Skeletal muscle cell (primary cell): Measurements from ENCODE around the gene MCTP1.

Experiments used
- DNase-seq: peaks from one replicate; pipeline ENCODE4 v3.0.0-alpha.2; 2010; ENCODE audit warnings: low read depth
- H3K4me3 ChIP-seq: 2 replicates; pipeline ENCODE4 v1.5.1; 2011; ENCODE audit warnings: low read depth, mild to moderate bottlenecking, control low read depth, low read length, moderate library complexity

Gene MCTP1

DNA sequence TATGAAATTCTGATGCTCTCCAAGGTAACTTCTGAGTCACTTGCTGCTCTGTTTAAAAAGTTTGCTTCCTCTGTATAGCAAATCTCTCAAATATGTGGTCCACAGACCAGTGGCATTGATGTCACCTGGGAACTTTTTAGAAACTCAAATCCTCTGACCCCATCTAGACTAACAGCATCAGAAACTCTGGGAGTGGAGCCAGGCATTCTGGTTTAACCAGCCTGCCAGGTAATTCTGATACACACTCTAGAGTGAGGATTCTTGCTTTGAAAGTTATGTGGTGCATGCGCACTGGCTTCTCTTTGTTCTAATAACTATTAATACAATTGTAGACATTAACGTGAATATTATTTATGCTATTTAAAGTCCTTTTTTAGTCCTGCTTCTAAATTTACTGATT lies 368.3 kb downstream of the MCTP1 start:
- DNase-seq = no peak
- H3K4me3 ChIP-seq = no peak overlapping the region

DNA sequence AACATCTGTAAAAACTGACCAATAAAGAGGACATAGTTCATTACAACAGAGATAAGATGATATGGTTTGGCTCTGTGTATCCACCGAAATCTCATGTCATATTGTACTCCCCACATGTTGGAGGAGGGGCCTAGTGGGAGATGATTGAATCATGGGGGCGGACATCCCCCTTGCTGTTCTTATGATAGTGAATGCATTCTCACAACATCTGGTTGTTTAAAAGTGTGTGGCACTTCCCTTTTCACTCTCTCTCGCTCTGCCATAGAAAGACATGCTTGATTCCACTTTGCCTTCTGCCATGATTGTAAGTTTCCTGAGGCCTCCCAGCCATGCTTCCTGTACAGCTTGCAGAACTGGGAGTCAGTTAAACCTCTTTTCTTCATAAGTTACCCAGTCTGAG lies 373.6 kb downstream of the MCTP1 start:
- no peak for DNase-seq
- H3K4me3 ChIP-seq = no peak overlapping the region

DNA sequence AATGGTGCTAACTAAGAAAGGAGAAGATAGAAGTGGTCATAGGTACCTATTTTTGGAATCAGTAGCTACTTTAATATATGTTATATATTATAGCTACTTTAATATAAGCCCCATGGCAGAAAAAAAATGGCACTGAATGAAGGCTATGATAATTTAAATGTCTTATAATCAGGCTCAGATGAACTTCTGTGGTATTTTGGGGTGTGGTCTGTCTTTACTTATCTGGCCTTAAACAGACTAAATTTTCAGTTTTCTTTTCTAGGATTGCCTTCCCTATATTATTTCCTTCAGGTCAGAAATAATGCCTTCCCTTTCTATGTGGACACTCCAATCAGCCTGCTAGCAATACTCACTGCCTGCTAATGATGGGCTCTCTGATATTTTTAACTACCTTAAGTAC lies 374.2 kb downstream of the MCTP1 start:
- DNase-seq = no peak
- H3K4me3 ChIP-seq = no peak overlapping the region

DNA sequence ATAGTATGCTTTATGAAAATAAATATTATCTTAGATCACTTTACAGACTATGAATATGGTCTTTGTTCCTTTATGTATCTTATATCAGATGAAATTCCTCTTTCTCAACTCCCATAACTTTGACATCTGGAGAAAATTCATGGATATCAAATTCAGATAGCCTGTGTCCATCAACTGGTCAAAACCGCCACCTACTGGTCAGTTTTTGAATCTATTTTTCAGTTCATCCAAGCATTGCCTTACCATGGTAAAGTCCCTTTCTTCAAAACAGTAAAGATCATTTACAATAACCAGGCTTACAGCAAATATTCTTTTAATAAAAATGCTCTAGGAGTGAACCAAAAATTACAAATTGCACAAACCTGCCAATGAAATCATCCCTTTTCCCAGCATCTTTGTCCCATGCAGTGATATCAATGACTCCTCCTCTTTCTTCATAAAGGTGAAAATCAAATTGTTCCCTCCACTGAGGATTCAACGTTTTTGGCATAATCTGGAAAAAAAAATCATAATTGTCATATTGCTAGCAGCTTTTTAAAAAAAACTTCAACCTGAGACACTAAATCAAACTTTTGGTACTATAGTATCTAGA lies 375.9 kb downstream of the MCTP1 start:
- H3K4me3 ChIP-seq = no peak overlapping the region
- no peak for DNase-seq

DNA sequence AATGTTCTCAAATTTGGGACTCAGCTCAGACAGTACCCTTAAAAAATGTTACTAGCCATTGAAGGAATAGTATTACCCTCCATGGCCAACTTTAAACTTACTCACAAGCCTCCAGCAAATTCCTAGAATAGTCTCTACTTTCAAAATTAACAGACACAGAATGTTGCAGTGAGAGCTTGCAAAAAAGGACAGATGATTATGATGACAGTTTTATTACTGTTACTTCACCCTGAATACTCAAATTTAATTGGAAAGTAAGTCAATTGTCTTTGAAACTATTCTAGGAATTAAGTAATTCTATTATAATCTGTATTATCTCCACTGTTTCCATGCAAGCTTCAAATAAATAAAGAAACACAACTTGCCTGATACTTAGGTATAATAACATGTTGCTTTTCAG lies 378.1 kb downstream of the MCTP1 start:
- no peak overlapping the region for H3K4me3 ChIP-seq
- no peak for DNase-seq

DNA sequence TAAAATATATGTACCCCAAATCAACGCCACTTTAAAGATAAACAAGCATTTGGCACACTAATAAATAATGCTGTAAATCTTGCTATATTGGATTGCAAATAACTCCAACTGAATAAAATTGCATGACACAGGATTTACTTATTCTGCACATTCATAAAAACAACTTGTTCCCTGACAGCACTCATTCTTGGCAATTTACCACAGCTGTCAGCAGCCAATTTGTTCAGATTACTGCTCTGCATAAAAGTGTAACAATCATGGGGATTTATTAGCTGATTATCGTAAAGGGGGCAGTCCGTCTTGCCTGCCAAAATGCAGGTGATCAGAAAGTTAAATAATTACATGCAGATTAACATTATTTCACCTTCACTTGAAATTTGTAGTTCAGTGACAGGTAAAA lies 381.2 kb downstream of the MCTP1 start:
- no peak overlapping the region for H3K4me3 ChIP-seq
- peak; percentile 43 for DNase-seq

DNA sequence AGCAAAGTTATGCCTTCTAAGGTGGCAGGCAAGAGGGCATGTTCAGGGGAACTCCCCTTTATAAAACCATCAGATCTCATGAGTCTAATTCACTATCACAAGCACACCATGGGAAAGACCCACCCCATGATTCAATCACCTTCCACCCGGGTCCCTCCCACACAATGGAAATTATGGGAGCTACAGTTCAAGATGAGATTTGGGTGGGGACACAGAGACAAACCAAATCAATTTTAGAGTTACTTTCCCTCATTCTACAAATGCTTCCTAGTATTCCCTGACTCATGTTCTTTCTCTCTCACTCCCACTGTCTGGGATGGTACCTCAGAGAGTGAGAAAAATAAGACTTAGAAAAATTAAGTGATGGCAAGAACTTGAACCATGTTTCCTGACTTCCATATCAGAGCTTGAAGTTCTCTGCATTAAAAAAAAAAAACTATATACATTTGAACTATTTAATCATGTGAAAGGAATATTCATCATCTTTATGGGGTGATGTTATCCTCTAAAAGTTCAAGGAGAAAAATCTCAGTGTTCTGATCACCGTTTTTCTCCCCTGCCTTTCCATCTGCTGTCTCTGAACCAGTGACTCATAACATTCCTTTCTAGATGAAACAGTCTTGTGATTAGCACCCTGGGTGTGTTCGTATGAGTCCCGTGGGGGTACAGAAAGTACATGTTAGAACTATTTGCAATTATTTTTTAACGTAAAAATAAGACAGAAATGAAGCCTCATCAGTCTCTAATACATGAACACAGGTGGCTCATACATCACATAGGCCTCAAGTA lies 383.5 kb downstream of the MCTP1 start:
- DNase-seq = peak; percentile 78
- H3K4me3 ChIP-seq = no peak overlapping the region

DNA sequence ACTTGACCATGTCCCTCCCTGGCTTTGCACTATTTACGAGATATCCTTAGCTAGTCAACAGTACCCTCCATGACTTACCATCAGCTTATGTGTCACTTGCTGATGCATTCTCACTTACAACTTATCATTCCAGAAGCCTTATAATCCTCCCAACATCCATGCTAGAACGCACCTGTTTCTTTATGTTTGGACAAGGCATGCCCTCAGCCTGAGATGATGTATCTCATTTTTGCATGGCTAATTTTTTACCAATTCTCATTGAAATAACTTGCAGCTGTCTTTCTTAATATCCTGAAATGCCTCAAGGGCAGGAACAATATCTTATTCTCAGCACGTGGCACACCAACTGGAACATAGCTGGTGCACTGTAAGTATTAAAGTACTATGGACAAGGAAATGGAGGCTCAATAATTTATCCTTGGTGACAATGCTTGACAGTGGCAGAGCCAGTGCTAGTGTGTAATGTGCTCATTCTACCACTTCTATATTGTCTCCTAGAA lies 384.8 kb downstream of the MCTP1 start:
- H3K4me3 ChIP-seq = no peak overlapping the region
- DNase-seq = peak; percentile 19

DNA sequence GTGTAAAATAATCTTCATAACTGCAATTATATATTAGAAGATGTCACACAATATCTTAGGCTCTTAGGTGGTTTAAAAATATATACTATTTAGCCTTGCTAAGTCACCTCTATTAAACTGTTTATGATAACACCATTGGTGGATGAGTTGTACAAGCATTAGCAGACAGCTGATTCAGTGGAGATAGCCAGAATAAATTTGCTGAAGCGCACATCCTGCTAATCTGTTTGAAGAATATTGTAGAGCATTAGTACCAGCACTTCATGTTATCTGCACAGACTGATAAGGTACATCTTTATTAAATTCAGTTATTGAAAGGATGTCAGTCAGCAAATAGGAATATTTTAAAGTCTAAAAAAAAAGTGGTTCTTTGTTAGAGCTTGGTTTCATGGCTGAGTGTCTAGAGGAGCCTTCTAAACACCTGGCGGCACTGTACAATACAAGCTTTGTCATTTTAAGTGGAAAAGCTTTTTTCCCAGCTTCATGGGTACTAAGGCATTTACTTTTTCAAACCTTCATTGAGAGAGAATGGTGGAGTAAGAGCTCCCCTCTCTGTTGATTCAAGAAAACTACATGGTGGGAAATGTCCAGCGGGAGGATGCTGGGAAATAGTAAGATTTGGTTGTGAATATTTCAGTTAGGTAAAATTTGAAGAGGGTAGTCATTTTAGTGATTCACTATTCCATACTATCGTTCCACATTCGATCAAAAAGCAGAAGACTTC lies 391.3 kb downstream of the MCTP1 start:
- no peak for DNase-seq

DNA sequence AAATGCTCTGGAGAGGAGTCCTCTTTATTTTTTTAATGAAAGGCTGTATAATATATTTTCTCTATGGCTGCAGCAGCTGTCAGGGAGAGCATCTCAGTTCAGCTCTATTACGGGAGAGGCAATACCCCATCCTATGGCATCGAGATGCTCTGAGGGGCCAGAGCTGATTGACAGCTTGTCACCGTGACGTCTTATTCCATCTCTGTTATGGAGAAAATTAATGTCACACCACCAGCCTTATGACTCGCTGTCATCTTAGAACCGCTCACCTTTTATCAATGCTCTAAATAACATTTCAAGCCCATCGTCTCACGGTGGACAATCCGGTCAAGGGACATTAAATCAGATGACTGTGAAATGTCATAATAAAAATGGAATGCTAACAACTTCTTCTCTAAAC lies 392.9 kb downstream of the MCTP1 start:
- DNase-seq = no peak
- no peak overlapping the region for H3K4me3 ChIP-seq

More for the DNA sequence above, 391.3 kb downstream of the MCTP1 start:
- H3K4me3 ChIP-seq = no peak overlapping the region

DNA sequence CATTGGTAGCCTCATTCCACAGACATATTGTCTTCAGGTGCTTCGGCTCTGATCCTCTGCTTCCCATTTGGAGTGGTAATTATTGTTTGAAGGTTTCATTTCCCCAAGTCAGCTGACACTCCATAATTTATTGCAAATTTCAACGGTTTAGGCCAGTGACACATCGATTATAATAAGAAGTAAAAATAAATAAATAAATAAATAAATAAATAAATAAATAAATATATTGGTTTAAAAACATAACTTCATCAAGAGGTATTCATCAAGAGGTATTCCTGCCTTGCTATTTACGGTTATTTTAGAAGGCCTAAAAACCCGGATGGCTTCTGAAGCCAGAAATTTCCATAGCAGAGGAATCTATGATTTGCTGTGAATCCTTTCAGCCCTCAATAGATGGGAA lies 393.3 kb downstream of the MCTP1 start:
- H3K4me3 ChIP-seq = no peak overlapping the region
- DNase-seq = no peak

DNA sequence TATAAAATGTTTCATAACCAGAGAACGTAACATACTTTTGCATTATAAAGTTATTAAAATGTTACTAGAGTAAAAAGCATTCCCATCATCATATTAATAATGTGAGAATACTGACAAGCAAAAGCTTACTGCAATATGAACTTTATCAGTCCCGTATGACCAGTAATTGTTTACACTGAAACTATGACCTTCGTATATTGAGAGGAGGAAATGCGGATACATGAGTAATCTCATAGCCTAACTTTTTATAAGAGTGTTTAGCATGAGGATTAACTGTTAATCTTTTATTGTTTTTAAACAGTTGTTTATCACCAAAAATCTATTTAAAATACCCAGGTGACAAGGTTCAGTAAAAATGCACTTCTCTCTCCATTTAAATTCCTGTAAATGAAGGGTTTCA lies 394.0 kb downstream of the MCTP1 start:
- no peak overlapping the region for H3K4me3 ChIP-seq
- DNase-seq = no peak

DNA sequence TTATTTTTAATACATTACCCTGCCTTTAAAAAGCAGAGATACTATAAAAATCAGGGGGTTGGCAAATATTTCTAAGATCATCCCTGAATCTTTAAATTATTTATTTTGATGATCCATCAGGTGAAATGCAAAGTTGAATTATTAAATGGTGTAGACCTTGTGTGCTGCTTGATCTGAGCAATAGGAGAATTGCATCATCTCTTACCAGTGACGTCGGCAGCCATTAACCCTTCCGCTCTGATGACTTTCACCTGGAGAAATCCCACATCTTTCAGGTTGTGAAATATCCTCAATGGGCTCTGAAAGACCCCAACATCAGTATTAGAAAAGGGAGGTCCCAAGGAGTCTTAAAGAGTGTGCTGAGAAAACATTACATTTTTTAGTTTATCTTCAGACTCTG lies 396.2 kb downstream of the MCTP1 start:
- no peak for DNase-seq
- H3K4me3 ChIP-seq = no peak overlapping the region

DNA sequence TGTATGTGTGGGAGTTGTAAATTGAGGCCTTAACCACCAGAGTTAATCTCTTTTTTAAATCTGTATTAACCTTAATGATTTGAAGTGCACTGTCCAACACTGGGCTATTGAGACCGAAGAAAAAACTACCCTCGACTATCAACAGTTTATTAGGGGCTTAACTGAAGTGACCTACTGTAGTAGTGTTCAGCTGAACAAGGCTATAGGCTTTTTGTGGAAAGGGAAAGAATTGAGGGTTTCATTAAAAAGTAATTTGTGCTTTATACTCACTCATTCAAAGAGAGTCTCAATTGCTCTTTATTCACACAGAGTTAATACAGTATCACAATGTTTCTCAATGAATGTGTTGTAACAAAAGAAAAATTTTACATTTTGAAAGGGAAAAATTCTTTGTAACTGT lies 399.0 kb downstream of the MCTP1 start:
- no peak overlapping the region for H3K4me3 ChIP-seq
- no peak for DNase-seq

DNA sequence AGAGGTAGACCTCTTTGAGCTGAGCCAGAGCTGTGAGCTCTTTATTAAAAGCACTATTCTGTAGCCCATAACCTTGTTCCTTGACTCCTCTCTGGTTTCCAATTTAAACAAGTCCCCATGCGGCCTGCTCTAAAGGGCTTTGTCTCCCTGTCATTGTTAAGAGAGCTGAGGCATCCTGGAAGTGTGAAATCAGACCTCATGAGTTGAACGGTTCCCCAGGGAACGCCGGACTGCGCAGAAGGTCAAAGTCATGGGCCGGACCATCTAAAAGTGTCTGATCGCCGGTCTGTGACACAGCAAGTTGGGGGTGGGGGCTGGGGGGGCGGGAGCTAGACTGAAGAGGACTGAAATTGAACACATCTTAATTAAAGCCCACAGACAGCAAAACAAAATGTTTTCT lies 400.6 kb downstream of the MCTP1 start:
- H3K4me3 ChIP-seq = no peak overlapping the region
- DNase-seq = peak; percentile 18

DNA sequence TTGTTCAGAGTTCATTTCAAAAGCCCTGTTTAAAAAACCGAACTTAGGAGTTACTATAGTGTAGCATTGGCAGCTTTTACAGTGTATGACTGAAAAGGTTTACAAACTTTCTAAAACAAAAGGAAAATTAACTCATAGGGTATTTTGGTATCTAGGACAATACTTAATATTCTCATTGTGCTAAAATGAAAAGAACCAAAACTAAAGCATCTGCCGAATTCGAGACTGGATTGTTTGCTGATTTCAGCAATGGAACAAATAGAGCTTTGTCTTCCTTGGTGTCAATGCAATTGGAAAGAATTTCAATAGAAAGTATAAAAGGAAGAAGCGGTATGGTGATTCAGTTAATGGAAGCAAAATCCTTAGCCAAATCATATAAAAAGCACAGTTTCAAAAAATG lies 412.4 kb downstream of the MCTP1 start:
- no peak for DNase-seq
- no peak overlapping the region for H3K4me3 ChIP-seq

DNA sequence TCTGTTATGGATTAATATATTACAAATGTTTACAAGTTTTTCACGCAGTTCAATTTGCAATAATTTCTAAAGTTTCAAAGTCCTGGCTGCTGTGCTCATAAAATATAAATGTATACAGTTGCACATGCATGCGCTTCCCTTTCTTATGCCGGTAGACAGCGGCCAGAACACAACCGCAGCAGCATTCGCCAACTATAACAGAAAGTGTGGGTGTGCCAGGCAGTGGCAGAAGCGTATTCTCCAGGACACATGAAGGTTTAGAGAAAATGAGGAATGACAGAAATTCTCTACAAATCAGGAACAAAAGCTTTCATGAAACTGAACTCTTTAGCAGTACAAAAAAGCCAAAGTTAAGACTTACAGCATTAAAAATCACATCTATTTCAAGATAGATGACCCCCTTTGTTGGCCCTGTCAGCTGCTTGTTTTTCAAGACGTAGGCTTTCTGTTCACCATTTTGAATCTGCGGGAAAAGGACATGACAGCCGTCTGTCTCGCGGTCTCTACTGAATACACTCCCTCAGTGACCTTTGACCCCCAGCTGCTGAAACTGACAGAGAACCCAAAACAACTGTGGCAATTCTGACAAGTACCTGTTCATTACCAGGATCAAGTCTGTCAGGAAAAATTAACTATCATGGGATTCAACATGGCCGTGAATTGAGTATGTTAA lies 414.2 kb downstream of the MCTP1 start:
- no peak for DNase-seq
- no peak overlapping the region for H3K4me3 ChIP-seq

DNA sequence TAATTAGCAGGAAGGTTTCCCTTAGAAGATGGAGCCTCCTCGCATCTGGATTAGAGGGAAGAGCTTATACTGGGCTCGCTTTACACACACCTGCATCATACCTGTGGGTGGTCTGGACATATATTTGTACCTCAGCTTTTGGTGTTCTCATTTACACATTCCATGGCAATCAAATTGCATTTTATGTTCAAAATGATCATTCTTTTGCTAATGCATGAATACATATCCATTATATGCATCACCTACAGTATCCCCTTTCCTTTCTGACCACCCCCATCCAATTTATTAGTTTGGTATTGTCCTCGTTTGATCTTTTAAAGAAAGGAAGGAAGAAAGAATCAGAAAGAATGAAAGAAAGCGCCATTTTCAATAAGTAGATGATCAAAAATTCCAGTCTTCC lies 415.0 kb downstream of the MCTP1 start:
- DNase-seq = no peak

DNA sequence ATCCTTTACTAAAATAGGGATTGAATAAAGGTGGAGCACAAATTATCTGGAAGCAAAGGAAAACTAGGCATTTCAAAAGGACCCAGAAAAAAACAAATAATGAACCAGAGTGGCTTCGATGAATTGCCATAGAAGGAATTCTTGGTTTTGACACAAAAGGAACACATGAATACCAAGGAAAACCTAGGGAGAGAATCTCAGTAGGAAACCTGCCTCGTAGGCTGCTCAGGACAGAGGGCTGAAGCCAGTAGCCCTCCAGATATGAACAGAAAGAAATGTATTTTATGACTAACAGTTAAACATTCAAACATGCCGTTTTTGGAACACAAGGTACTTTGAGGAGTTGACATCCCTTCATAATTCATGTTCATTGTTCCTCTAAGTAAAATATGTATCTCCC lies 420.9 kb downstream of the MCTP1 start:
- no peak overlapping the region for H3K4me3 ChIP-seq
- no peak for DNase-seq

More for the DNA sequence above, 415.0 kb downstream of the MCTP1 start:
- H3K4me3 ChIP-seq = no peak overlapping the region

DNA sequence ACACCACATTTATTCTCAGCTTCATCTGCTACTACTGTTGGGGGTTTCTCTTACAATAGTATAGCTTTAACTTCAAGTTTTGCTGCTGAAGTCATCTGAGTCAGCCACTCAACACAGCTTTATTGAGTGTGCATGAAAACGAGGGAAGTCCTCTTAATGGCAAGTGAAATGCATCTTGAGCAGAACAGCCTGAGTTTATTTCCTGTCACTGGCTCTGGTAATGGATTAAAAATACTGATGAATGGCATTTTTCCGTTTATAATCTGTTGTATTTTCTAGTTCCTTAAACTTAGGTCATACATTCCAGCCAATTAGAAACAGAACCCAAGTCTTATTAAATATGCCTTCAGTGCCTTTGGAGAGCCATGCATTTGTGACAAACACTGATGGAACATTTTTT lies 427.8 kb downstream of the MCTP1 start:
- no peak for DNase-seq
- H3K4me3 ChIP-seq = no peak overlapping the region
